IPS DF 4.7 (cell line): Measurements from ENCODE around the gene HOXD3.

Experiments
- DNase-seq: peaks from one replicate; pipeline ENCODE4 v3.0.0-alpha.2; 2013; ENCODE audit warnings: low spot score; ENCODE audit errors: extremely low read depth

The HOXD3 gene

GRCh38 chr2:176156807-176157498 is at the start of gene HOXD3:
Gene HOXD3, plus strand, starts transcription at chr2:176157307. Its CDS starts 11,808 bp downstream, at chr2:176169115.
- no peak for DNase-seq

GRCh38 chr2:176107731-176108181 is 49.4 kb upstream of the HOXD3 start:
- DNase-seq: no peak

- no peak for DNase-seq
Observed at GRCh38 chr2:176109192-176109901, 47.8 kb upstream of the HOXD3 start.

- no peak for DNase-seq
Observed at GRCh38 chr2:176109946-176110345, 47.2 kb upstream of the HOXD3 start.

- DNase-seq: no peak
Observed at GRCh38 chr2:176110415-176111308, 46.4 kb upstream of the HOXD3 start.

GRCh38 chr2:176111309-176111663 is 45.8 kb upstream of the HOXD3 start:
- no peak for DNase-seq

- no peak for DNase-seq
Observed at GRCh38 chr2:176111846-176112374, 45.2 kb upstream of the HOXD3 start.

GRCh38 chr2:176112375-176113302 is 44.5 kb upstream of the HOXD3 start:
- no peak for DNase-seq

- no peak for DNase-seq
Observed at GRCh38 chr2:176114120-176114929, 42.8 kb upstream of the HOXD3 start.

GRCh38 chr2:176114930-176115625 is 42.0 kb upstream of the HOXD3 start:
- DNase-seq: no peak

GRCh38 chr2:176115883-176116813 is 41.0 kb upstream of the HOXD3 start, which contains the start of gene HOXD10:
Gene HOXD10, plus strand, starts transcription at chr2:176116778. Its CDS starts 56 bp downstream, at chr2:176116834.
- DNase-seq: no peak

- no peak for DNase-seq
Observed at GRCh38 chr2:176117162-176117822, 39.8 kb upstream of the HOXD3 start.

GRCh38 chr2:176117823-176118371 is 39.2 kb upstream of the HOXD3 start:
- DNase-seq: no peak

GRCh38 chr2:176118601-176119339 is 38.3 kb upstream of the HOXD3 start:
- DNase-seq: no peak

GRCh38 chr2:176120364-176121189 is 36.5 kb upstream of the HOXD3 start:
- DNase-seq: no peak
